ENCODE results near the gene SENP5.

Gene SENP5

DNA sequence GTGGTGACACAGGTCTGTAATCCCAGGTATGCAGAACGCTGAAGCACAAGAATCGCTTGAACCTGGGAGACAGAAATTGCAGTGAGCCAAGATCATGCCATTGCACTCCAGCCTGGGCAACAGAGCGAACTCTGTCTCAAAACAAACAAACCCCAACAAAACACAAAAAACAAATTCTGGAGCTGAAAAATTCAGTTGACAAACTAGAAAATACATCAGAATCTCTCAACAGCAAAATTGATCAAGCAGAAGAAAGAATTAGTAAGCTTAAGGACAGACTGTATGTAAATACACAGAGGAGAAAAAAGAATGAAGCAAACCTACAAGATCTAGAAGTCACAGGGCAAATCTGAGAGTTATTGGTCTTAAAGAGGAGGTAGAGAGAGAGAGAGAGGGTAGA, 49.3 kb downstream of the SENP5 start:
- TF ChIP-seq TAF1 (IDR thresholded peaks at IDR 0.05; ENCODE audit: borderline replicate concordance, insufficient read depth, low read length) (no peak), FOXP2 (optimal IDR thresholded peaks at IDR 0.05; ENCODE audit: borderline replicate concordance, extremely low read depth, extremely low read length, insufficient read depth) (no peak), SIN3A (IDR thresholded peaks at IDR 0.05; ENCODE audit: borderline replicate concordance, insufficient read depth, low read length) (no peak), POLR2AphosphoS5 (IDR thresholded peaks at IDR 0.05; ENCODE audit: low read depth, low read length) (no peak), REST (IDR thresholded peaks at IDR 0.05; ENCODE audit: insufficient read depth in 1 of 2, low read depth in 2 of 2, low read length in 2 of 2) (no peak)

DNA sequence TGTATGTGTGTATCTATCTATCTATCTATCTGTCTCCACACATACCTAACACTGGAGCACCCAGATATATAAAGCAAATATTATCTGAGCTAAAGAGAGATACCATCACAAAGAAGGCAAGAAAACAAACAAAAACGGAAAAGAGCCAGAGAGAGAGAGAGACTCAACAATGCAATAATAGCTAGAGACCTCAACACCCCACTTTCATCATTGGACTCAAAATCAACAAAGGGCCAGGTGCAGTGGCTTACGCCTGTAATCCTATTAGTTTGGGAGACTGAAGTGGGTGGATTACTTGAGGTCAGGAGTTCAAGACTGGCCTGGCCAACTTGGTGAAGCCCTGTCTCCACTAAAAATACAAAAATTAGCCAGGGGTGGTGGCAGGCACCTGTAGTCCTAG, 51.2 kb downstream of the SENP5 start:
- TF ChIP-seq REST (IDR thresholded peaks at IDR 0.05; ENCODE audit: insufficient read depth in 1 of 2, low read depth in 2 of 2, low read length in 2 of 2) (no peak), FOXP2 (optimal IDR thresholded peaks at IDR 0.05; ENCODE audit: borderline replicate concordance, extremely low read depth, extremely low read length, insufficient read depth) (no peak), TAF1 (IDR thresholded peaks at IDR 0.05; ENCODE audit: borderline replicate concordance, insufficient read depth, low read length) (no peak), POLR2AphosphoS5 (IDR thresholded peaks at IDR 0.05; ENCODE audit: low read depth, low read length) (no peak), SIN3A (IDR thresholded peaks at IDR 0.05; ENCODE audit: borderline replicate concordance, insufficient read depth, low read length) (no peak)

GRCh38 chr3:196920733-196921132, 53.0 kb downstream of the SENP5 start:
- no peak for TF ChIP-seq TAF1 (IDR thresholded peaks at IDR 0.05; ENCODE audit: borderline replicate concordance, insufficient read depth, low read length)
- no peak for TF ChIP-seq POLR2AphosphoS5 (IDR thresholded peaks at IDR 0.05; ENCODE audit: low read depth, low read length)
- no peak for TF ChIP-seq FOXP2 (optimal IDR thresholded peaks at IDR 0.05; ENCODE audit: borderline replicate concordance, extremely low read depth, extremely low read length, insufficient read depth)

- no peak for TF ChIP-seq SIN3A (IDR thresholded peaks at IDR 0.05; ENCODE audit: borderline replicate concordance, insufficient read depth, low read length)
- TF ChIP-seq REST (IDR thresholded peaks at IDR 0.05; ENCODE audit: insufficient read depth in 1 of 2, low read depth in 2 of 2, low read length in 2 of 2): no peak
- no peak for TF ChIP-seq FOXP2 (optimal IDR thresholded peaks at IDR 0.05; ENCODE audit: borderline replicate concordance, extremely low read depth, extremely low read length, insufficient read depth)
- no peak for TF ChIP-seq POLR2AphosphoS5 (IDR thresholded peaks at IDR 0.05; ENCODE audit: low read depth, low read length)
- TF ChIP-seq TAF1 (IDR thresholded peaks at IDR 0.05; ENCODE audit: borderline replicate concordance, insufficient read depth, low read length): no peak
These were observed 60.1 kb downstream of the SENP5 start for GRCh38 chr3:196927571-196928453.

DNA sequence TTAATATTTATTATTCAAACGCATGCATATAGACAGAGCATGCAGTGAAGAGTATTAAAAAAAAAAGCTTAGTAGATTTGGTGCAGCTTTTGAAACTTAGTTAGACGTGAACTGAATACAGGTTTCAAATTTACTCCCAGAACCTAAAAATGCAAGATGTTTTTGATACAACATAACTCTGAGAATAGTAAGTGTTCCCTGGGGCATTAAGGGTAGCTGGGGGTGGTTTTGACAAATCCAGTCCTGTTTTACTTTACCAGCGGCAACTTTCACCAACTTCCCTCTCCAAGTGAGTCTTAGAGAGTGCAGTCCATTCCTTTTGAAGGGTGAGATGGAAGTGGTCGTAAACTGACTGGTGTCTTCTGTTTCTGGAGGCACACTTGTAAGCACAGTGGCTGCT, 63.4 kb downstream of the SENP5 start:
- TF ChIP-seq SIN3A (IDR thresholded peaks at IDR 0.05; ENCODE audit: borderline replicate concordance, insufficient read depth, low read length) (no peak), POLR2AphosphoS5 (IDR thresholded peaks at IDR 0.05; ENCODE audit: low read depth, low read length) (no peak), FOXP2 (optimal IDR thresholded peaks at IDR 0.05; ENCODE audit: borderline replicate concordance, extremely low read depth, extremely low read length, insufficient read depth) (no peak), TAF1 (IDR thresholded peaks at IDR 0.05; ENCODE audit: borderline replicate concordance, insufficient read depth, low read length) (no peak), REST (IDR thresholded peaks at IDR 0.05; ENCODE audit: insufficient read depth in 1 of 2, low read depth in 2 of 2, low read length in 2 of 2) (no peak)
